Measurements from ENCODE around the gene DNAJC21.
A peak's percentile ranks its signal among the peaks of the same experiment; 100 is the strongest.

Gene DNAJC21

GRCh38 chr5:34929134-34929719, at the start of gene DNAJC21:
Gene DNAJC21, plus strand, starts transcription at chr5:34929559. Its CDS starts 261 bp downstream, at chr5:34929820.
- peak; percentile 95 to 98 (median 97) for DNase-seq (ENCODE audit: low read depth in 2 of 3, low spot score in 1 of 3)

GRCh38 chr5:34881246-34881645, 48.1 kb upstream of the DNAJC21 start:
- no peak for DNase-seq (ENCODE audit: low read depth in 2 of 3, low spot score in 1 of 3)

GRCh38 chr5:34886392-34887119, 42.8 kb upstream of the DNAJC21 start:
- no peak for DNase-seq (ENCODE audit: low read depth in 2 of 3, low spot score in 1 of 3)

GRCh38 chr5:34889394-34889793, 40.0 kb upstream of the DNAJC21 start:
- DNase-seq (ENCODE audit: low read depth in 2 of 3, low spot score in 1 of 3), result no peak

GRCh38 chr5:34891981-34892380, 37.4 kb upstream of the DNAJC21 start:
- no peak for DNase-seq (ENCODE audit: low read depth in 2 of 3, low spot score in 1 of 3)

- DNase-seq (ENCODE audit: low read depth in 2 of 3, low spot score in 1 of 3), result no peak
Measured at GRCh38 chr5:34892414-34892813, 36.9 kb upstream of the DNAJC21 start.

GRCh38 chr5:34894716-34895115, 34.6 kb upstream of the DNAJC21 start:
- DNase-seq (ENCODE audit: low read depth in 2 of 3, low spot score in 1 of 3), result no peak

GRCh38 chr5:34895641-34896419, 33.5 kb upstream of the DNAJC21 start:
- no peak for DNase-seq (ENCODE audit: low read depth in 2 of 3, low spot score in 1 of 3)

GRCh38 chr5:34897646-34898045, 31.7 kb upstream of the DNAJC21 start:
- no peak for DNase-seq (ENCODE audit: low read depth in 2 of 3, low spot score in 1 of 3)

GRCh38 chr5:34898258-34898895, 31.0 kb upstream of the DNAJC21 start:
- DNase-seq (ENCODE audit: low read depth in 2 of 3, low spot score in 1 of 3), result peak; percentile 21 to 46 (median 39)

GRCh38 chr5:34899066-34899465, 30.3 kb upstream of the DNAJC21 start:
- no peak for DNase-seq (ENCODE audit: low read depth in 2 of 3, low spot score in 1 of 3)

- DNase-seq (ENCODE audit: low read depth in 2 of 3, low spot score in 1 of 3), result no peak
Measured at GRCh38 chr5:34900652-34901051, 28.7 kb upstream of the DNAJC21 start.

GRCh38 chr5:34903260-34903659, 26.1 kb upstream of the DNAJC21 start:
- DNase-seq (ENCODE audit: low read depth in 2 of 3, low spot score in 1 of 3), result no peak

- no peak for DNase-seq (ENCODE audit: low read depth in 2 of 3, low spot score in 1 of 3)
Measured at GRCh38 chr5:34905564-34905963, 23.8 kb upstream of the DNAJC21 start.

- DNase-seq (ENCODE audit: low read depth in 2 of 3, low spot score in 1 of 3), result no peak
Measured at GRCh38 chr5:34913072-34913471, 16.3 kb upstream of the DNAJC21 start.

- DNase-seq (ENCODE audit: low read depth in 2 of 3, low spot score in 1 of 3), result peak in 1 of 3 donors; percentile 11
Measured at GRCh38 chr5:34914671-34915138, 14.7 kb upstream of the DNAJC21 start.

- DNase-seq (ENCODE audit: low read depth in 2 of 3, low spot score in 1 of 3), result peak; percentile 86 to 93 (median 92)
Measured at GRCh38 chr5:34915139-34915855, 14.1 kb upstream of the DNAJC21 start, which contains the start of the genes BRIX1 and RAD1. Gene BRIX1, plus strand, starts transcription at chr5:34915711. Its CDS starts 28 bp downstream, at chr5:34915739. Gene RAD1, minus strand, starts transcription at chr5:34915504. Its CDS starts 612 bp downstream, at chr5:34914892.

- peak in 1 of 3 donors; percentile 12 for DNase-seq (ENCODE audit: low read depth in 2 of 3, low spot score in 1 of 3)
Measured at GRCh38 chr5:34915856-34916192, 13.5 kb upstream of the DNAJC21 start.

GRCh38 chr5:34916518-34916917, 12.8 kb upstream of the DNAJC21 start:
- no peak for DNase-seq (ENCODE audit: low read depth in 2 of 3, low spot score in 1 of 3)

GRCh38 chr5:34918025-34918424, 11.3 kb upstream of the DNAJC21 start:
- no peak for DNase-seq (ENCODE audit: low read depth in 2 of 3, low spot score in 1 of 3)

- DNase-seq (ENCODE audit: low read depth in 2 of 3, low spot score in 1 of 3), result no peak
Measured at GRCh38 chr5:34919077-34919476, 10.3 kb upstream of the DNAJC21 start.
